GM21529 (cell line): ENCODE results near the gene SPNS3.

ENCODE experiments used
- ATAC-seq: cut with Tn5 transposase; IDR thresholded peaks from one replicate; pipeline ENCODE4 v1.9.1; 2021; ENCODE audit not compliant: unreplicated experiment

SPNS3 gene

DNA sequence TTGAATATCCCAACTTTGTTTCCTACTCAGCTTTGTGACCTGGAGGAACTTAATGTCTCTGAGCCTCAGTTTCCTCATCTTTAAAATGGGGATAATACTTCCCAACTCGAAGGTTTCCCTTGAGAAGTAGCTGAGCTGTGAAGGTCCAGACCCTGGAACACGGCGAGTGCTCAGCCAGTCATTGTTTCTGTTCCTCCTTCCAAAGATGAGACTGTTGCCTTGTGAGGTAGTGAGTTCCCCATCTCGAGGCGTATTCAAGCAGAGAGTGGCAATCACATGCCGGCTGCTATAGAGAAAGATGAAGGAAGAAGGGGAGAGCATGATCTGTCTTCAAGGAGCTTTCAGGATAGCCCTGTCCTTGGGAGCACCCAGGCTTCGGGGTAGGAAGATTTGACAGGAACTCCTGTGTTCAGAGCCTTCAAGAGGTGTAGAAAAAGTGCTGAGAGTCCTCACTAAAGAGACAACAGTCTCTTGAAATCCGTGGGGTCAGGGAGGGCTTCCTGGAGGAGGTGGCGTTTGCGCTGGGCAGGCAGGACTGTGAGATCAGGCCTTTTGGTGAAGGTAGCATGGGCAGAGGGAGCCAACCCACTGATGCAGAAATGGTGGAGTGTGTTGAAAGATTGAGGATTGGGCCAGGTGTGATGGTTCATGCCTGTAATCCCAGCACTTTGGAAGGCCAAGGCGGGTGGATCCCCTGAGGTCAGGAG is 92.1 kb downstream of the SPNS3 start:
- ATAC-seq: no peak

DNA sequence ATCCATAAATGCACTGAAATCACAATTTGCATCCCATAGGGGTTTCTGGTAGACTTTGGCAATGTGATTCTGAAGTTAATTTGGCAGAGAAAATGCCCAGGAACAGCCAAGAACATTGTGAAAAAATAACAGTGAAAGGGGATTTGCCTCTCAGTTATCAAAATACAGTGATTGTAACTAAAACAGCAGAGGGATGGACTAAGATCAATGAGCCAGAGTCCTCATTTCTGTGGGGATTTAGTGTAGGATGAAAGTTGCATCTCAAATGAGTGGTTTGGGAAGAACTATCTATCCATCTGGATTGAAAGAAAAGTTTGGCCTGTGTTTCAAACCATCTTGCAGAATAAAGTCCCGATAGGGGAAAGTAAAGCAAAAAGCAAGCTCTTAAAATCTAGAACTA is 93.4 kb downstream of the SPNS3 start:
- no peak for ATAC-seq

DNA sequence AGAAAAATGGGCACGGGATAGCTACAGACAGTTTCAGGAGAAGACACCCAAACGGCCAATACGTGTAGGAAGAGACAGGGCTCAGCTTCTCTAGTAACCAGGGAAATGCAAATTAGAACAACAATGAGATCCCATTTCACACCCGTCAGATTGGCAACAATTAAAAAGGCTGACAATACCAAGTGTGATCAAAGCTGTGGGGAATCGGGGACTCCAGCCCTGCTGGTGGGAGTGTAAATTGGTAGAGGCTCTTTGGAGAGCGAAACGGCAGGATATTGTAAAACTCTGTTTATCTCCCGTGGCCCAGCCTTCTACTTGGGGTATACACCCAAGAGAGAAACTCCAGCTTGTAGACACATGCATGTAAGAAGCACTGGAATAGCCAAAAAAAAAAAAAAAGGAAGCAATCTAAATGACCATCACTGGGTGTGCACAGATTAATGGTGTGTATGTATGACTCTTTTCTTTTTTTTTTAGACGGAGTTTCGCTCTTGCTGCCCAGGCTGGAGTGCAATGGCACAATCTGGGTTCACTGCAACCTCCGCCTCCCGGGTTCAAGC is 93.9 kb downstream of the SPNS3 start:
- no peak for ATAC-seq

DNA sequence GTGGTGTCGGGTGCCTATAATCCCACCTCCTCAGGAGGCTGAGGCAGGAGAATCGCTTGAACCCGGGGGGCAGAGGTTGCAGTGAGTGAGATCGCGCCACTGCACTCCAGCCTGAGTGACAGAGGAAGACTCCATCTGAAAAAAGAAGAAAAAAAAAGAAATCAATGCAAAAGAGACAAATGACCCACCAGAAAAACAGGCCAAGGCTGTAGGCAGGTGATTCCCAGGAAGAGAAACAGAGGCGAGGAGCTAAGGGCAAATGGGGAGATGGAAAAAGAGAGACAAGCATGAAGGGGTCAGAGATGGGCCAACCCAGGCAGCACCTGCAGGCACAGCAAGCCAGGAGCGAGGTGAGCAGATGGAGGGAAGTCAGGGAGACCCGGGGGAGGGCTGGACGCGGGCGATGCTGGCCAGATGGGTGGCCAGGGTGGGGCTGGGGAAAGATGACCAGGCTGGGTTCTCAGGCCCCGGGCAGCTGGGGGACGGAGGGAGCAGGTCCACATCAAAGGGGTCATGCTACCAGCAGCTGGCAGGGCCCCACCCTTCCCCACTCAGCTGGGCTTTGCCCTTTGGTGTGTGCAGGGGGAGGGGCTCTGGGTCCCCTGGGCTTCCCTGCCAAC is 95.9 kb downstream of the SPNS3 start:
- ATAC-seq: no peak

DNA sequence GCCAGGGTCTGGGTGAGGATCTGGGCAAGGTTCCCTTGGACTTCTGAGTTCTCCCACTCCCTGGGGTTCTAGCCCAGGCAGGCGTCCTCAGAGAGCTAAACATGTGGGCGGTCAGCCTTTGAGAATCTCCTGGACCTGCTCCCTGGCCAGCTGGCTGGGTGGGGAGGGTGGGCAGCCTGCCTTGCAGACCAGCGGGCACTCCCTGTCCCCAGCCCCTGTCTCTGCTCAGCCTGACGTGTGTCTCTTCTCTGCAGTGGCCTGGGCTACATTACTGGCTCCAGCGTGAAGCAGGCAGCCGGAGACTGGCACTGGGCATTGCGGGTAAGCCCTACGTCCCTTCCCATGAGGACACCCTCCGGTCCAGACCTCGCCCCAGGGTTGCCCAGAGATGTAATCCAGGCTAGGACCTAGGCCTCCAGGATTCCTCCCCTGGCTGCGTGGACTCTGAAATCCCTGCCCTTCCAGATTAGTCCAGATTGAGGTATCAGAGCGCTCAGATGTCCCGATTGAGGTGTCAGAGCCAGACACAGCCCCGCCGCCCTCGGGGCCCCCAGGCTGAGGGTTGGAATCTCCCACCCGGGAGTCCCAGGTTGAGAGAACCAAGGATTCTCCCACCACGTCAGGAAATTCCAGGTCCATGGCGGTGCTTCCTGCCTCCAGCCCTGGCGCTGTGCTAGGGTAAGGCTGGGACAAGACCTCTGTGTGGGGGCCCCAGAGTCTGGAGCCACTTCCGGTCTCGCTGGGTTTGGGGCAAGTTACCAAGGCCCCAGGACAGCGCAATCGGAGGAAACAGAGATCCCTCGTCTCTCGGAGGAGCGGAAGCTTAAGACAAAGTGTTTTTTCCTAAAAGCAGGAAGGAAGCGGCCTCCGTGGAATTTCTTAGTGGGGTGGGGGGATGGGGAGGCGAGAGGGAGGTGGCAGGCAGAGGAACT is 97.3 kb downstream of the SPNS3 start:
- ATAC-seq: no peak

DNA sequence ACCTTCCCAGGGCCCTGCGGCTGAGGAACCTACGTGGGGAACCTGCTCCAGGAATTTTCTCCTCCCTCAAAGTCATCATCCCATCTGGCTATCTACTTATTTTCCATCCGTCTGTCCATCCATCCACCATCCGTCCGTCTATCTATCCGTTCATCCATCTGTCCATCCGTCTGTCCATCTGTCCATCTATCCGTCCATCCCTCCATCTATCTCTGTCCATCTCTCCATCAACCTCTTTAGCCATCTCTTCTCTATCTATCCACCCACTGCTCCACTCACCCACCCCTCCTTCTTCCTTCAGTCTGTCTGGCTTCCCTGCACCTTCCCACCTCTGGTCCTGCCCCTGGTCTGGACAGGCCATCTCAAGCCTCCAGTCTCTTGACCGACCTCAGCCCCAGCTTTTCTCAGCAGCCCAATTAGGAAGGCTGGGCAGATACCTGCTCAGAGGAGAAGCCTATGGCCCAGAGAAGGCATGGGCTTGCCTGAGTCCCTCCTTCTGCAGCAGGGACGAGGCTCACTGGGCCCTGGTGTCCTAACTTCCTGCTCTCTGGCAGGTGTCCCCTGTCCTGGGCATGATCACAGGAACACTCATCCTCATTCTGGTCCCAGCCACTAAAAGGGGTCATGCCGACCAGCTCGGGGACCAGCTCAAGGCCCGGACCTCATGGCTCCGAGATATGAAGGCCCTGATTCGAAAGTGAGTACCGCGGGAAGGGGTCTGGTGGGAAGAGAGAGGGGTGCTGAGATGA is 98.4 kb downstream of the SPNS3 start:
- no peak for ATAC-seq

DNA sequence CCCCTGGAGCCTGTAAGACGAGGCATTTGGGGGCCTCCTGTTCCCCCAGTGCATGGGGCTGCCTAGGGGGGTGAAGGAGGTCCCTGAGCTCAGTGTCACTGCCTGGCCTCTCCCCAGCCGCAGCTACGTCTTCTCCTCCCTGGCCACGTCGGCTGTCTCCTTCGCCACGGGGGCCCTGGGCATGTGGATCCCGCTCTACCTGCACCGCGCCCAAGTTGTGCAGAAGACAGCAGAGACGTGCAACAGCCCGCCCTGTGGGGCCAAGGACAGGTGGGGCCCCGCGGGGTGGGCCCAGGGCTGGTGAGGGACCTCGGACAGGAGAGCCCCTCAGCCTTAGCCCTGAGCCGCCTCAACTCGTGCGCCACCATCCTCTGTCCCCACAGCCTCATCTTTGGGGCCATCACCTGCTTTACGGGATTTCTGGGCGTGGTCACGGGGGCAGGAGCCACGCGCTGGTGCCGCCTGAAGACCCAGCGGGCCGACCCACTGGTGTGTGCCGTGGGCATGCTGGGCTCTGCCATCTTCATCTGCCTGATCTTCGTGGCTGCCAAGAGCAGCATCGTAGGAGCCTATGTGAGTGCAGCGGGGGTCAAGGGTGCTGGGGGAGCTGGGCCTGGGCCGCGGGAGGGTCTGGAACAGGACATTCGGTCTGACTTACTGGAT is 99.3 kb downstream of the SPNS3 start:
- no peak for ATAC-seq

DNA sequence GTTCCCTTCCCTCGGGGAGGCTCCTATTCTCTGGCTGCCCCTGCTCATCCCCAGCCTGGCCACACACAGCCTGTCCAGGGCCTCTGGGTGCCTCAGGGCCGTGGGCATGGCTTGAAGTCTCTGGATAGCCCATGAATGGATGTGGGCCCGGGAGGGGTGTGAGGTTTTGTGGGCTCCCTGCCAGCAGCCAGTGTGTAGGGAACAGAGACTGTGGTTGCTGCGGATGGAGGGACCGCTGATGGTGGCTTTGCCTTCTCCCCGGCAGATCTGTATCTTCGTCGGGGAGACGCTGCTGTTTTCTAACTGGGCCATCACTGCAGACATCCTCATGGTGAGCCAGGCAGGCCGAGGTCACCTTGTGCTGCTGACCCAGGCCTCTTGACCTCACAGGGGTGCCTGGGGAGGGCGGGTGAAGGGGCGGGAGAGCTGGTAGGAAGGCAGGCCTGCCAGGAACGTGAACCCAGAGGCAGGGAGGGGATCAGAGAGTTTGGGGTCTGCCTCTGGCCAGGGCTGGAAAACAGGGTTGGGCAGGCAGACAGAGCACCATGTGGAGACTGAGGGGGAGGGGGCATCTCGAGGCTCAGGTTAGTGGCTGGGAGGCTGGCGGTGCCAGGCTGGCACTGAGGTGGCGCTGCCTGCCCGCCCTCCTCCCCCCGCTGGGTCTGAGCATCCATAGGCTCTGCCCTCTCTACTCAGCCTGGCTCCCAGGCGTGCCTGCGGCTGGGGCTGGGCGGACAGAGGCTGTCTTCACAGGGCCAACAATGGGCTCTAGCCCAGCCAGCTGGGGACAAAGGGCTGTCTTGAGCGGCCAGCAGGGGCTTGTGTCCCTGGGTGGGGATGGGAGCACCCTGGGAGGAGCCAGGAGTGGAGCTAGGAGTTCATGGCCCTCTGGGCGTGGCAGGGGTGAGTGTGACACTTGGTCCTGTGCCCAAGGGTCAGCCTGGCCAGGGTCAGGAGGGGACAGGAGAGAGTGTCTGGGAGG is 100.1 kb downstream of the SPNS3 start:
- ATAC-seq: no peak

DNA sequence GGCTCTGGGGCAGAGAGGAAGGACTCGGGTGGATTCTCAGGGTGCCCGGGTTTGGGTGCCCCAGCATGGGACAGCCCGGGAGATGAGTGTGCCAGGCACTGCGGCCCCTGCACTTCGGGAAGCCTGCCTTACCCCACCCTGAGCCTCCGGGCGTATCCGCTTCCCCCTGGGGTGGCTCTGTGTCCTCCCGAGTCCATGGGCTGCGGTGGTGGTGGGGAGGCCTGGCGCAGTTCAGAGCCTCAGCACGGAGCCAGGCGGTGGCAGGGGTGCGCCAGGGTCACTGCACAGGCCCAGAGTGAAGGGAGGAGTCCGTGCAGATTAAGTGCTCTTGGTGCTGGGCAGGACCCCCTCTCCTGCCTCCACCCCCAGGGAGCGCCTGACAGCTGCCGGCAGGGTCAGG is 100.8 kb downstream of the SPNS3 start:
- no peak for ATAC-seq

DNA sequence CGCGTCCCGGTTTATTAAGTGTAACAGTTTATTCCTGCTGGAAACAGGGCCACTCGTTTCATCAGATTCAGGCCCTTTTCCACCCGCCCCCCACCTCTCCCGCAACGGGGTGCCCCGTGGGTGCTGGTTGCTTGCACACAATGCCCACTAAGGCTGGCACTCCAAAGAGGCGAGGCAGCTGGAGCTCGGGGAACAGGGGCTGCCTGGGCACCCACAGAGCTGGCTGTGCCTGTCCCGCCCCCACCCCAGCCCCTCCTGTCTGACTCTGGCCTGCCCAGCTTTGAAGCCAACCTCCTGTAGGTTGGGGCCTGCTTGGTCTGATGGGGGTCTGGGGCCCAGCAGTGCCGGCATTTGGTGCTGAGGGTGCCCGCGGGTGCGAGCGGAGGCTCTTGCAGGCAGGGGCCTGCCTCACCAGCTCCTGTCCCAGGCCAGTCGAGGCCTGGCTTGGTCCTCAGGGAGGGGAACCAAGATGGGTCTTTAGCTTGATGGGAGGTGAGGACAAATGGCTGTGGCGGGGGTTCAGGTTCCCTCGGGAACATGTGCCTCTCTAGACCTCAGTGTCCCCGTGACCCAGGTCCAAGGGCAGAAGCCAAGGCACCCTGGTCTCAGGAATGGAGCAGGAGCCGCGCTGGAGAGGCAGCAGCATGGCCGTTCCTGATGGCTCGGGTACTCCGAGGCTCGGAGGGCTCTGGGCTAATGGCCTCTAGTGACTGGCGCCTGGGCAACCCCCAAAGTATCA is 101.4 kb downstream of the SPNS3 start:
- no peak for ATAC-seq

DNA sequence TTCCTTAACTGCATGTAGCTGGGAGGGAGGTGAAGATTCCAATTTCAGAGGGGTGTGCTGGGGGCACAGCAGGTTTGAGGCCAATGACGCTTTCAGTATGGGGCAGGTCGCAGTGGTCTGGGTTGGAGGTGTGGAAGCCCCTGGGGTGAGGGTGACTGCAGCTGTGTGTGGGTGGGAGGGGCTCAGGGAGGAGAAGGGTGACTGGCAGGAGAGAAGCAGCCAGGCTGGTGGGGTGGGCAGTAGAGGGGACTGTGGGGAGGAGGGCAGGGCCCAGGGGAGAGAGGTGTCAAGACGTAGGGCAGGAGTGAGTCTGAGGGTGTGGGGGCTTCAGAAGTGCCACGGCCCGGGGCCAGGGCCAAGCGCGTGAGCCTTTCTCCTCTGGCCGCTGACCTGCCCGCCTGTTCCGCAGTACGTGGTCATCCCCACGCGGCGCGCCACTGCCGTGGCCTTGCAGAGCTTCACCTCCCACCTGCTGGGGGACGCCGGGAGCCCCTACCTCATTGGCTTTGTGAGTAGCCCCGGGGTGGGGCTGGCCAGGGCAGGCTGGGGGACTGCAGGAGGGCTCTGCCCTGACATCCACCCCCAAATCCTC is 102.0 kb downstream of the SPNS3 start:
- ATAC-seq: no peak

DNA sequence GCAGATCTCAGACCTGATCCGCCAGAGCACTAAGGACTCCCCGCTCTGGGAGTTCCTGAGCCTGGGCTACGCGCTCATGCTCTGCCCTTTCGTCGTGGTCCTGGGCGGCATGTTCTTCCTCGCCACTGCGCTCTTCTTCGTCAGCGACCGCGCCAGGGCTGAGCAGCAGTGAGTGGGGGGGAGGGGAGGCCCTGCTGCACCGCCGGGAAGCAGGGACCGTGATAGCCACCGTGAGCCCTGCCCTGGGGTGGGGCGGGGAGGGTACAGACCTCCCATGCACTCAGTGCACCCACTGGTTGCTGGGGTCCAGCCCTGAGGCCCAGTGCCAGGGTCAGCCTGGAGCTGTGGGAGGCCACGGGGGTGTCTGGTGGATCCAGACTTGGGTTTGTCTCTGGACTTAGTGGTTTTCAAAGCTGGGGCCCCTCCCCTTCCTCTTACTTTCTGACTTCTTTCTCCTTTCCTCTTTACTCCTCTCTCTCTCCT is 102.6 kb downstream of the SPNS3 start:
- no peak for ATAC-seq

DNA sequence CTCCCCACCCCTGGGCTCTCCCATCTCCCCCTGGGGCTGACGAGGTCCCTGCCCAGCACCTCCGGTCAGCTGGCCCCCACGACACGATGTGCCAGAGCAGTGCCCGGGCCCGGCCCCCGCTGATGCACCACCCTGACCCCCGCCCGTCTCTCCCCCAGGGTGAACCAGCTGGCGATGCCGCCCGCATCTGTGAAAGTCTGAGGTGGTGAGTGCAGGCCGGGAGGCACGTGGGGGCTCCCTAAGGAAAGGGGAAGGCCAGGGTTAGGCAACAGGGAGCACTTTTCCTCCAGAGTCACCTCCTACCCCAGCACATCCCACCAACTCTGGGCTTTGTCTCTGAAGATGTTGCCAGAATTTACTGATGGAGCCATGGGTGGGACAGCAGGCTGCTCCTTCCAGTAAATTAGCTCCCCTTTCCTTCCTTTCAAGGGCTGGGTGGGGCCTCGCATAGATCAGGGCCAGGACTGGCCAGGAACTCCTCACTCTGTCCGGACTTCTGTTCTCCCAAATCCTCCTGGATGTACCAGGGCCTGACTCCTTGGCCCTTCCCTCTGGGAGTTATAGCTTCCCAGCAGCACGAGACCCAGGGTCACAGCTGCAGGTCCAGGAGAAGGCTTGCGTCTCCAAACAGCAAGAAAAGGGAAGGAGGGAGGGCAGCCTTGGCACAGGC is 103.1 kb downstream of the SPNS3 start:
- no peak for ATAC-seq
